PC-9 (cell line): ENCODE data around the gene C4B. TPM values are rescaled to one million over a fixed set of nuclear protein-coding genes. Genes with fewer than 3 reads are reported as not detected.
"Not testable (repeated sequence)": the region's sequence is repeated elsewhere in the genome, so short reads cannot be mapped to it uniquely, and the experiment has no call there.

Experiments
- BruUV-seq: library from RNA; stranded (reverse); fragments of 400-500 nt; replicated peaks from 2 replicates; lab custom pipeline; 2021; lab: Mats Ljungman, UMichigan
- CTCF ChIA-PET: fragments of 300-600 bp; sonication (Branson Sonifier 250); formaldehyde crosslinking; loops from one replicate; lab custom pipeline; 2022; ENCODE audit warnings: antibody characterized with exemption; lab: Charles Lee
- POLR2A ChIA-PET: fragments of 300-600 bp; sonication (Branson Sonifier 250); formaldehyde crosslinking; loops from one replicate; lab custom pipeline; 2022; ENCODE audit warnings: antibody characterized with exemption; ENCODE audit not compliant: unreplicated experiment; lab: Charles Lee
- DNase-seq, 2 experiments: peaks; one replicate each; pipeline versions ENCODE4 v3.0.0 to v3.0.0-alpha.2; 2015 to 2022; ENCODE audit warnings: mixed read lengths in 1 of 2
- H2AFZ ChIP-seq: fragments of 200-600 bp; sonication (generic); 2 replicates; pipeline ENCODE4 v1.8.1; 2017; ENCODE audit warnings: antibody characterized with exemption
- H3F3A ChIP-seq: fragments of 200-600 bp; sonication (generic); 2 replicates; pipeline ENCODE4 v1.8.1; 2017; ENCODE audit warnings: antibody characterized with exemption, mild to moderate bottlenecking, low read depth; ENCODE audit not compliant: insufficient read depth
- H3K27ac ChIP-seq: fragments of 200-600 bp; sonication (generic); 2 replicates; pipeline ENCODE4 v1.6.1; 2016; ENCODE audit warnings: mixed run types
- H3K27me3 ChIP-seq: fragments of 200-600 bp; sonication (generic); 2 replicates; pipeline ENCODE4 v1.6.1; 2016; ENCODE audit warnings: low read depth, mixed run types; ENCODE audit not compliant: insufficient read depth
- H3K36me3 ChIP-seq: fragments of 200-600 bp; sonication (generic); 2 replicates; pipeline ENCODE4 v1.6.1; 2016; ENCODE audit warnings: low read depth, mixed run types
- H3K4me1 ChIP-seq: fragments of 200-600 bp; sonication (generic); replicated peaks from 2 replicates; pipeline ENCODE4 v1.6.1; 2016; ENCODE audit warnings: mixed run types; ENCODE audit not compliant: insufficient read depth
- H3K4me2 ChIP-seq: fragments of 200-600 bp; sonication (generic); 2 replicates; pipeline ENCODE4 v1.6.1; 2017; ENCODE audit warnings: mixed run types
- H3K4me3 ChIP-seq: fragments of 200-600 bp; sonication (generic); 2 replicates; pipeline ENCODE4 v1.6.1; 2016; ENCODE audit warnings: mixed run types
- H3K79me2 ChIP-seq: fragments of 200-600 bp; sonication (generic); 2 replicates; pipeline ENCODE4 v1.6.1; 2017; ENCODE audit warnings: low read depth, mixed run types
- H3K9me2 ChIP-seq: fragments of 200-600 bp; sonication (generic); 2 replicates; pipeline ENCODE4 v1.8.1; 2017; ENCODE audit warnings: mild to moderate bottlenecking; ENCODE audit not compliant: insufficient read depth
- H3K9me3 ChIP-seq: fragments of 200-600 bp; sonication (generic); 2 replicates; pipeline ENCODE4 v1.8.1; 2016; ENCODE audit warnings: low read depth; ENCODE audit not compliant: insufficient read depth
- H4K20me1 ChIP-seq: fragments of 200-600 bp; sonication (generic); 2 replicates; pipeline ENCODE4 v1.8.1; 2017; ENCODE audit not compliant: insufficient read depth
- EZH2 ChIP-seq: fragments of 200-600 bp; sonication (generic); IDR thresholded peaks from 2 replicates; pipeline ENCODE4 v1.8.0; 2017; ENCODE audit warnings: antibody characterized with exemption, low read depth
- intact Hi-C: fragments of 100-400 bp; cut with micrococcal nuclease; formaldehyde crosslinking; loops from one replicate; pipeline ENCODE4 v1.10.0; 2022; ENCODE audit not compliant: unreplicated experiment
- total RNA-seq: library from RNA; stranded (reverse); gene quantifications from 2 replicates; pipeline ENCODE4 v1.2.3, GENCODE V29; 2021
- TF ChIP-seq, protein P1 (sequence below): fragments of 200-600 bp; sonication (generic); conservative IDR thresholded peaks from 2 replicates; pipeline ENCODE4 v1.6.1; 2017; ENCODE audit warnings: mixed run types, antibody characterized with exemption, mild to moderate bottlenecking, moderate library complexity

Gene C4B
- total RNA-seq, 1 experiment from 2014 or later: 8.3 TPM

DNA sequence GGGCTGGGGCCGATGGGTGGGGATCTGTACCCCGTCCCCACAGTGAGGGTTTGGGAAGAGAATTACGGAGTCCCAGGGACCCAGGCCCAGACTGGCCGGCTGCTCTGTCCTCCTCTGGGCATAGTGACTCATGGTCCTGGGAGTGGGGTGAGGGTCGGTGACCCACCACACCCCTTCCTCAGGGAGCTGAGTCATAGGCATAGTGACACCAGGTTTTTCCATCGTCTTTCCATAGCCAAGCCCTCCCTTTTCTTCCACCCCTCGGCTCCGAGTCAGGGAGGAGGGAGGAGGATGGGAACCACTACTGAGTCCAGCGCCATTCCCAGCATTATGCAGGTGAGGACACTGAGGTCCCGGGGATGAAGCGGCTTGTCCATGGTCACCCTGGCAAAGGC is 32.5 kb downstream of the C4B start:
- peak; percentile 59 to 77 for DNase-seq
- H3K4me2 ChIP-seq: peak overlapping the region; percentile 87
- H3F3A ChIP-seq: peaks cover 19% of the 10 kb centered on the region; the same call in 1 of the 2 replicates
- no peaks in the 10 kb centered on the region for H3K27me3 ChIP-seq
- H3K36me3 ChIP-seq: no peaks in the 10 kb centered on the region
- intact Hi-C loops: loop anchor here (2.0 kb wide), 2 partner anchors 32 to 68 kb away; no protein-coding TSS in a partner anchor
- peak overlapping the region; percentile 46; the same call in 1 of the 2 replicates for H3K4me3 ChIP-seq
- peak overlapping the region; percentile 91 for H3K27ac ChIP-seq
- H3K79me2 ChIP-seq: no peaks in the 10 kb centered on the region
- ChIA-PET CTCF (interaction anchor here (0.7 kb wide), 1 partner anchor 44 kb away, joined by 3 read pairs; no protein-coding TSS in a partner anchor), POLR2A (interaction anchor here (0.5 to 0.6 kb wide), 3 partner anchors 67 to 138 kb away, joined by 3 to 6 read pairs (median 6); no protein-coding TSS in a partner anchor)
- H3K9me3 ChIP-seq: no peaks in the 10 kb centered on the region
- no peaks in the 10 kb centered on the region for H3K9me2 ChIP-seq
- no TSS peak for BruUV-seq
- peaks cover 30% of the 10 kb centered on the region for H3K4me1 ChIP-seq
- TF ChIP-seq, protein P1, sequence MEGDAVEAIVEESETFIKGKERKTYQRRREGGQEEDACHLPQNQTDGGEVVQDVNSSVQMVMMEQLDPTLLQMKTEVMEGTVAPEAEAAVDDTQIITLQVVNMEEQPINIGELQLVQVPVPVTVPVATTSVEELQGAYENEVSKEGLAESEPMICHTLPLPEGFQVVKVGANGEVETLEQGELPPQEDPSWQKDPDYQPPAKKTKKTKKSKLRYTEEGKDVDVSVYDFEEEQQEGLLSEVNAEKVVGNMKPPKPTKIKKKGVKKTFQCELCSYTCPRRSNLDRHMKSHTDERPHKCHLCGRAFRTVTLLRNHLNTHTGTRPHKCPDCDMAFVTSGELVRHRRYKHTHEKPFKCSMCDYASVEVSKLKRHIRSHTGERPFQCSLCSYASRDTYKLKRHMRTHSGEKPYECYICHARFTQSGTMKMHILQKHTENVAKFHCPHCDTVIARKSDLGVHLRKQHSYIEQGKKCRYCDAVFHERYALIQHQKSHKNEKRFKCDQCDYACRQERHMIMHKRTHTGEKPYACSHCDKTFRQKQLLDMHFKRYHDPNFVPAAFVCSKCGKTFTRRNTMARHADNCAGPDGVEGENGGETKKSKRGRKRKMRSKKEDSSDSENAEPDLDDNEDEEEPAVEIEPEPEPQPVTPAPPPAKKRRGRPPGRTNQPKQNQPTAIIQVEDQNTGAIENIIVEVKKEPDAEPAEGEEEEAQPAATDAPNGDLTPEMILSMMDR: no peak
- TF ChIP-seq EZH2: no peak
- no peaks in the 10 kb centered on the region for H4K20me1 ChIP-seq
- H2AFZ ChIP-seq: peak overlapping the region; percentile 70

DNA sequence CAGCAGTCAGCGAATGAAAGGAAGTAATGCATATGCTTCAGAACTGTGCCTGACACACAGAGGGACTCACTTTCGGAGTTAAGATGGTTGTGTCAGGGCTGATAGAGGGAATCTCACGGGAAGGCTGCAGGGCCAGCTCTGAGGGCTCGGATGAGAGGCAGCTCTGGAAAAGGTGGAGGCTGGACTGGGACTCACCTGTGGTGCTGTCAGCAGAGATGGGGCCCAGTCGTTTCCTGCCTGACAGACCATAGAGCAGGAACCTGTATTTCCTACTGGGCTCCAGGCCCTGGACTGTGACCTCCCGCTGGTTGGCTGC is 32.9 kb downstream of the C4B start:
- Histone ChIP-seq H3K4me2 (peak overlapping the region; percentile 87), H3K36me3 (no peaks in the 10 kb centered on the region), H3F3A (peaks cover 19% of the 10 kb centered on the region; the same call in 1 of the 2 replicates), H2AFZ (peak overlapping the region; percentile 70; the same call in 1 of the 2 replicates), H3K9me3 (no peaks in the 10 kb centered on the region), H3K9me2 (no peaks in the 10 kb centered on the region), H3K4me3 (peak overlapping the region; percentile 46; the same call in 1 of the 2 replicates), H3K27ac (peak overlapping the region; percentile 91), H3K79me2 (no peaks in the 10 kb centered on the region), H4K20me1 (no peaks in the 10 kb centered on the region), H3K27me3 (no peaks in the 10 kb centered on the region), H3K4me1 (peaks cover 30% of the 10 kb centered on the region)
- CTCF ChIA-PET: interaction anchor here (0.6 to 0.8 kb wide), 4 partner anchors 12 to 308 kb away, joined by 3 to 4 read pairs (median 4); no protein-coding TSS in a partner anchor
- BruUV-seq: TSS peak; percentile 91
- POLR2A ChIA-PET: interaction anchor here (0.5 kb wide), 1 partner anchor 66 kb away, joined by 3 read pairs; no protein-coding TSS in a partner anchor
- intact Hi-C loops: loop anchor here (2.0 kb wide), 2 partner anchors 31 to 67 kb away; no protein-coding TSS in a partner anchor
- TF ChIP-seq, protein P1: no peak
- no peak for TF ChIP-seq EZH2
- peak in 1 of 2 experiments; percentile 19 for DNase-seq

DNA sequence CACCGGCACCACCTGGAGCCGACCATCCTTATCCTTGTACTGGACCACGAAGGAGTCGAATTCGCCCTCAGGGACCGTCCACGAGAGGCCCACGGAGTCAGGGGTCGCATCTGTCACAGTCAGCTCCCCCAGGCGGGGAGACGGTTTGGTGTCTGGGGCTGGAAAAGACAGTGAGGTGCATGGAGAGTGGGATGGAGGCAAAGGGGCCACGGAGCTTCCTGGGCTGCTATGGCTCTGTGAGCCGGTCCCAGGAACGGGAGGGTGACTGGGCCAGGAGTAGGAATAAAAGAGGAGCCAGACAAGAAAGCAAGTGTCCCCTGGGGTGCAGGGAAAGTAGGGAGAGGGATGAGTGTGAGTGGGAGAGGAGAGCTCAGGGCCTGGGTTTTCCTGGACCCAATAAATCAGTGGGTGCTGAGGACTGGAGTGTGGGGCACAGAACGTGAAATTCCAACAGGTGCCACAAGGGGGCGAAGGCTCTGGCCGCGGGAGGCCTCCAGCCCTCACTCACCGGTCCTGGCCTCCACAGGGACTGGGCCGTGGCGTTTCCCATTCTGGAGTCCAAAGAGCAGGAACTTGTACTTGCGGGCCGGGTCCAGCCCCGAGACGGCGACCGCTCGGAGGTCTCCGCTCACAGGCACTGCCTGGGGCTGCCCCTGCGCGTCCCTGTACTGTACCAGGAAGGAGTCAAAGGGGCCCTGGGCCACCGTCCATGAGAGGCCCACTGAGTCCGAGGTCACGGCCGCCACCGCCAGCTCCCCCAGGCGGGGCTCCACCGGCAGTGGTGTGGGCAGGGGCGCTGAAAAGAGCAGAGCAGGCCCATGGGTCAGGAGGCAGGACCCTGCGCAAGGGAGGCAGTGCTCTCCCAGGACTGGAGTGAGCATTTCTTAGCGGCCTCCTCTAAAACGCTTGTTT is 33.5 kb downstream of the C4B start:
- CTCF ChIA-PET: interaction anchor here (0.6 to 0.8 kb wide), 5 partner anchors 11 to 309 kb away, joined by 3 to 11 read pairs (median 4); no protein-coding TSS in a partner anchor
- peak overlapping the region; percentile 87 for H3K4me2 ChIP-seq
- DNase-seq: peak; percentile 38 to 74

DNA sequence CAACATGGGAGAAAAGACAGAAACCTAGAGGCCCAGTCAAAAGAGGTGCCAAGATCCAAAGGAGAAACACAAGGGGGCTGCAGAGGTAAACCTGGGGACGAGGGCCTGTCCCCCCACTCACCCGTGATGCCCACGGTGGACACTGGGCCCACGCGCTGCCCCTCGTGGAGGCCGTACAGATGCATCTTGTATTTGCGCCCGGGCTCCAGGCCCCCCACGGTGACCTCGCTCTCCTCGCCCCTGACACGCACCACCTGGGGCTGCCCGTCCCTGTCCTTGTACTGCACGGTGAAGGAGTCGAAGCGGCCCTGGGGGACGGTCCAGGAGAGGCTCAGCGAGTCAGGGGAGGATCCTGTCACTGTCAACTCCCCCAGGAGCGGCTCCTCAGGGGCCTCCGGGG is 34.6 kb downstream of the C4B start:
- H3K9me2 ChIP-seq, H3K36me3 ChIP-seq, H3K4me2 ChIP-seq, DNase-seq, H2AFZ ChIP-seq, H3K4me3 ChIP-seq, BruUV-seq, H3K27ac ChIP-seq, POLR2A ChIA-PET, H3K79me2 ChIP-seq, H3K9me3 ChIP-seq, intact Hi-C loops, H3K27me3 ChIP-seq, H4K20me1 ChIP-seq: not testable (repeated sequence)
- CTCF ChIA-PET: interaction anchor here (0.6 kb wide), 1 partner anchor 44 kb away, joined by 11 read pairs; no protein-coding TSS in a partner anchor
- Histone ChIP-seq H3K4me1 (peaks cover 30% of the 10 kb centered on the region), H3F3A (peaks cover 19% of the 10 kb centered on the region; the same call in 1 of the 2 replicates)

More for the DNA sequence above, 33.5 kb downstream of the C4B start:
- Histone ChIP-seq H3K4me3 (peak overlapping the region; percentile 46; the same call in 1 of the 2 replicates), H3K4me1 (peaks cover 30% of the 10 kb centered on the region), H3K27ac (peak overlapping the region; percentile 91), H2AFZ (peak overlapping the region; percentile 70; the same call in 1 of the 2 replicates), H4K20me1 (no peaks in the 10 kb centered on the region), H3F3A (peaks cover 19% of the 10 kb centered on the region; the same call in 1 of the 2 replicates), H3K9me2 (no peaks in the 10 kb centered on the region), H3K79me2 (no peaks in the 10 kb centered on the region), H3K36me3 (no peaks in the 10 kb centered on the region), H3K9me3 (no peaks in the 10 kb centered on the region), H3K27me3 (no peaks in the 10 kb centered on the region)
- TF ChIP-seq, protein P1: peak; percentile 81
- TF ChIP-seq EZH2: no peak
- intact Hi-C loops: loop anchor here (2.0 kb wide), 2 partner anchors 31 to 67 kb away; no protein-coding TSS in a partner anchor
- BruUV-seq: TSS peak; percentile 5
- POLR2A ChIA-PET: no interaction called here
